GM12874 (cell line): ENCODE results near the gene CSRNP3.

Experiments used
- CTCF ChIP-seq: IDR thresholded peaks from 2 replicates; pipeline ENCODE4 v1.5.1; 2011; ENCODE audit warnings: low read depth, mild to moderate bottlenecking, control low read depth, low read length, moderate library complexity; ENCODE audit not compliant: insufficient read depth

Gene CSRNP3

GRCh38 chr2:165562233-165562632 lies 92.7 kb downstream of the CSRNP3 start:
- TF ChIP-seq CTCF: no peak

DNA sequence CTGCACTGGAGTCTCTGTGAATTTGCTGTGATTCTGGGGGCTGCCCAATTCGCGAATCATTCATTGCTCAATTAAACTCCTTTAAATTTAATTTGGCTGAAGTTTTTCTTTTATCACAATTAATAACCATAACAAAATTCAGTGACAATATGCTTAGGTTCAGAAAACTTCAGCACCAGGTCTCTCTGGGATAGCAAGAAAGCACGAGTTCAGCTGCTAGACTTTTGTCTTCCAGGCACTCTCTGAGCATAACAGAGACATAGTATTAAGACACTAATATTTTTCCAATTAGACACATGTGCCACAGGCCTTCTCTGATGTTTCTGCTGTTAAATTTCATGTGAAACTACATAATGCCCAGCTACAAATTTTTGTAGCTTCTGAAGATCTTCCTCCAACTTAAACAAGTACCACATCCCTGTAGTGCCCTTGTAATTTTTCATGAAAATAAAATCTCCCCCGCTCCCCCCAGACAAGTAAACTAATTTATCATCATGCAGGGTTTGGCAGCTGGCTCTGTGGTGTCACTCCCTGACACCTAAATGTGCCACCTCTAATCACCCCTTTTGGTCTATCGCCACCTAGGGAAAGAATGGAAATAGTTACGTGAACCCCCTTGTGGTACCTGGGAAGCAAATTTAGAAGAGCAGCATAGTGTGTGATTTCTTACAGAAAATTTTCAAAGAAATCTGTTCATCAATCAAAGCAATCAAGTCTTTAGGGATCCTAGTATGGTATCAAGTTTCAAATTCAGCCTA lies 94.1 kb downstream of the CSRNP3 start:
- TF ChIP-seq CTCF: peak; percentile 24; the same call in 1 of the 2 replicates

- no peak for TF ChIP-seq CTCF
Observed at GRCh38 chr2:165566008-165566407, 96.5 kb downstream of the CSRNP3 start.

- no peak for TF ChIP-seq CTCF
Observed at GRCh38 chr2:165567273-165567672, 97.8 kb downstream of the CSRNP3 start.

DNA sequence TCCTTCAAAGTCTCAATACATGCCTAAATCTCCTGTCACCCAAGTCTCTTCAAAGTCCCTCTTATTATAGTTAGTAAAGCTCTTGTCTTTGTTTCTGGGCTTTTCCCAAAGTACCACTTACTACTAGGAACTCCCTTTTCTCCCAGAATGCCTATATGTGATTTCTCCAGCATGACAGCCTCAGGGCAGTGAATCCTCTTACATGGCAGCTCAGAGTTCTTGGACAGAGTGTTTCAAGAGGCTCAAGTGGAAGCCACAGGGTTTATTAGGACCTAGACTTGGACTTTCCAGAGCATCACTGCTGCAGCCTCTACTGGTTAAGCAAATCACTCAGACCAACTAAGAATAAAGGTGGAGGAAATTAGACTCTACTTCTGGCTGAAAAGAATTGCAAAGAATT lies 98.9 kb downstream of the CSRNP3 start:
- TF ChIP-seq CTCF: no peak

DNA sequence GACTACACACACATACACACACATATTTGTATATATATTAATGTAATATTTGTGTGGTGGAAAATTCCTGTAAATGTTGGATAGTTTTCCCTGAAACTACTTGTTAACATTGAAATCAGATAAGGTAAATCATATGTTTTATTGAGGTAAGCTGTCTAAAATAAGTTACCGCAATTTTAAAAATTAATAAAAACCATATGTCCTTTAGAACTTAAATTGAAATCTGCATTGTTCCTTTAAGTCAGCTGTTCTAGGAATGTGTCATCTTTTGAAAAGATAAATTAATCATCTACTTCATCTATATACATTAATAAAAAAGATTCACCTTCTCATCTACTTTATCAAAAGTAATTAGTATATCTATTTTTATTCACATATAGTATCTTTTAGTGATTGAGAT lies 102.0 kb downstream of the CSRNP3 start:
- TF ChIP-seq CTCF: no peak

DNA sequence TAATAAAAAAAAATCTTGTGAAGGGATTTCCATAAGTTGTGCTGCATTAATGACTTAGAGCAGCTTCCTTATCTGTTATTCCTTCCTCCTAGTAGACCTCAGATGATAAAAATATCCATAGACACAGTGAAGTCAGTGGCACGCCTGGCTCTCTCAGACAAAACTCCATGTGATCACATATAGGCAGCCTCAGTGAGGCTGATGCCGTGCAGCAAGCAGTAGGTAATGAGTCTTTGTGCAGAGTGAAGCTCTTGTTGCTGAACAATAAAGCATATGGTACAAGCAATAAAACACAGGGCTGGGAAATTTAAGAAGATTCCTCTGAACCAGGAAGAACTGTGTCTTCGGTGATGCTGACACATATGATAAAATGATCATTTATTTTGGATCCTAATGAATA lies 102.7 kb downstream of the CSRNP3 start:
- TF ChIP-seq CTCF: no peak
